BLaER1 (cell line): ENCODE data around the gene KIRREL3.

Experiments used
- H3K27ac ChIP-seq: shearing (Covaris generic); formaldehyde crosslinking; 2 replicates; pipeline ENCODE4 v1.8.1; 2022
- H3K27me3 ChIP-seq: shearing (Covaris generic); formaldehyde crosslinking; 2 replicates; pipeline ENCODE4 v1.8.1; 2022
- H3K36me3 ChIP-seq: shearing (Covaris generic); formaldehyde crosslinking; 2 replicates; pipeline ENCODE4 v1.8.1; 2022
- H3K4me1 ChIP-seq: shearing (Covaris generic); formaldehyde crosslinking; 2 replicates; pipeline ENCODE4 v1.8.1; 2022
- H3K4me2 ChIP-seq: shearing (Covaris generic); formaldehyde crosslinking; 2 replicates; pipeline ENCODE4 v1.8.1; 2022
- H3K4me3 ChIP-seq: shearing (Covaris generic); formaldehyde crosslinking; 2 replicates; pipeline ENCODE4 v1.8.1; 2022
- H3K9ac ChIP-seq: shearing (Covaris generic); formaldehyde crosslinking; 2 replicates; pipeline ENCODE4 v1.8.1; 2022
- H3K9me3 ChIP-seq: shearing (Covaris generic); formaldehyde crosslinking; 2 replicates; pipeline ENCODE4 v1.8.1; 2022
- H4K20me1 ChIP-seq: shearing (Covaris generic); formaldehyde crosslinking; 2 replicates; pipeline ENCODE4 v1.8.1; 2022
- Cebpa-rat ChIP-seq: shearing (Covaris generic); IDR thresholded peaks from 2 replicates; pipeline ENCODE4 v1.8.1; 2022

The KIRREL3 gene

DNA sequence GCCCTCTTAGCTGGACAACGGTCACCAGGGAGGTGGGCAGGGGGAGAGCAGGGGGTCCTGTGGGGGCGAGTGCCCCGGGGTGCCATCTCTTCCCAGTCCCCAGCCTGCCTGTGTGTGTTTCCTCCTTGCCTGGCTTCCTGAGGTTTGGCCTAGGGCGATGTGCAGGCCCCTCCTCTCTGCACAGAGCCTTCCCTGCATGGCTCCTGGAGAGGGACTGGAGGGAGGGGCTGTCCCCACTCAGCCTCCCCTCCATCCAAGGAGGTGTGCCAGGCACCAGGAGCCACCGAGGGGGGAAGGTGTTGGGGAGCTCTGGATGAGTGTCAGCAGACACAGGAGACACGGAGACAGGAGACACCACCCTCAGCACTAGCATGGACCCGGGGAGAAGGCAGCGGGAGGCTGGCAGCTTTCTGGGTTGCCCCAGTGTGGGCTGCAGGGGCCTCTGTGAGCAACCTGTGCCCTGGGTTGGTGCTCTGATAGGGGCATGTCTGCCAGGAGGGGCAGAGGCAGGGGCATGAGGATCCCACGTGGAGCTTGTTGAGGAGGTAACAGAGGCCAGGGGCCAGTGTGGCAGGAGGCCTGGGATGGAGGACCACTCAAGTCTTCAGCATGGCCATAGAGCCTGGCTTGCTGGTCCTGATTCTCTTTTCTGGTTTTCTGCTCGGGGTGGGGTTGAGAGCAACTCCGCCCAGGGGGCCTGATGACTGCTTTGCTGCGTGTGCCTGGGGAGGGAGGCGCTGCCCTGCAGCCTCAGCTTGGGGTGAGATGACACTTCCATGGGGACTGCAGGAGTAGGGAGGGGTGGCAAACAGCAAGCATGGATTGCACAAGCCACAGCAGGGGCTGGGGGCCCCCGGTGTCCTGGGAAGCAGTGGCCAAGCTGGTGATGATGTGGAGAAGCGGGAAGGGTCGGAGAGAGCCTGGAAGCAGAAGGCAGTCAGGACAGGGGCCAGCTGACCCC, 566.3 kb downstream of the KIRREL3 start:
- peak overlapping the region; percentile 34 for H3K4me3 ChIP-seq
- no peaks in the 10 kb centered on the region for H4K20me1 ChIP-seq
- peak overlapping the region; percentile 97 for H3K4me2 ChIP-seq

DNA sequence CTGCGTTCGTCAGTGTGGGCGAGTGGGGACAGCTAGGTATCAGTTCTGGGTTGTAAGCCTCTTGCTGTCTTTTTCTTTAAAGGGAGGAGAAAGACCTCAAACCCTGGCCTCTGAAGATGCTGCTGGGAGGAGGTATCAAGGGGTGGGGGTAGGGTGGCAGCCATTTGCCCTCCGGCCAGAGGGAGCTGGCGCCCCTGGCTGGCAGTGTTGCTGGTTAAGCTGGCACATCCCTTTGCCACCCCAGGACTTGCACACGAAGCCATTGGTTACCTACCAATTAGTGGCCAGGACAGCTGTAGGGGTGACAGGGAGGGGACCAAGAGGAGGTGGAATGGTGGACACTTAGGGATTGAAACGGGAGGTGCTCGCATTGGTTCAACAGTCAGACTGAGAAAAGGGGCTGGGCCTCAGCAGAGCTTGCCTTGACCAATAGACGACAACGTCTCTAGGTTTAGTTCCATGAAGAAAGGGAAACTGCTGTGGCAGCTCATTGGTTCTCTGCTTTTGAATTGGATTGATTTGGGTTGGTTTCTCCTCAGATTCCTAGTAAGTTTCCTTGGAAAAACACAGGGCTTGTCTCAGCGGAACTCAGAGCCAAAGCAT, 567.2 kb downstream of the KIRREL3 start:
- no peaks in the 10 kb centered on the region for H3K9me3 ChIP-seq
- H4K20me1 ChIP-seq: no peaks in the 10 kb centered on the region
- TF ChIP-seq Cebpa-rat: no peak
- H3K4me1 ChIP-seq: peaks cover 95% of the 10 kb centered on the region
- no peak overlapping the region for H3K4me3 ChIP-seq
- H3K27me3 ChIP-seq: no peaks in the 10 kb centered on the region
- H3K9ac ChIP-seq: 0 out of 2 replicates have a peak overlapping the region, but pooled peaks have one; percentile 71
- peak overlapping the region; percentile 81 for H3K27ac ChIP-seq
- H3K36me3 ChIP-seq: no peaks in the 10 kb centered on the region
- peak overlapping the region; percentile 97 for H3K4me2 ChIP-seq

More for the DNA sequence above, 566.3 kb downstream of the KIRREL3 start:
- H3K9me3 ChIP-seq: no peaks in the 10 kb centered on the region
- no peak for TF ChIP-seq Cebpa-rat
- H3K36me3 ChIP-seq: no peaks in the 10 kb centered on the region
- peak overlapping the region; percentile 81 for H3K27ac ChIP-seq
- H3K27me3 ChIP-seq: no peaks in the 10 kb centered on the region
- H3K9ac ChIP-seq: peak overlapping the region; percentile 71
- H3K4me1 ChIP-seq: peaks cover 95% of the 10 kb centered on the region

DNA sequence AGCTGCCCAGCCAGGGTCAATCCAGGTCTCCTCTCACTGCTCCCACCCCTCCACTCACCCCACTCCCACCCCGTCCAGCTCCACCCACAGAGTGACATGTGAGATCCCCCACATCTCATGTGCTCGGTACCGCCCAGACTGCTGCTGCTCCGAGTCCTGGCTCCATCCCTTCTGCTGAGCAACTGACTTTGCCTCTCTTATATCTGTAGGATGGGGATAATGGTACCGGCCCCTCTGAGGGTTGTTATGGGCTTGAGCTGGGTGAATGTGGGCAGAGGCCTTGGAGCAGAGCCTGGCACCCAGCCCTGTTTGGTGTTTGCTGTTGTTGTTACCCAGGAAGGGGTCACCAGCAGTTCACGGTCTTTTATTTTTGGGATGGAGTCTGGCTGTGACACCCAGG, 568.0 kb downstream of the KIRREL3 start:
- no peaks in the 10 kb centered on the region for H3K27me3 ChIP-seq
- peak overlapping the region; percentile 76; the same call in 1 of the 2 replicates for H3K27ac ChIP-seq

DNA sequence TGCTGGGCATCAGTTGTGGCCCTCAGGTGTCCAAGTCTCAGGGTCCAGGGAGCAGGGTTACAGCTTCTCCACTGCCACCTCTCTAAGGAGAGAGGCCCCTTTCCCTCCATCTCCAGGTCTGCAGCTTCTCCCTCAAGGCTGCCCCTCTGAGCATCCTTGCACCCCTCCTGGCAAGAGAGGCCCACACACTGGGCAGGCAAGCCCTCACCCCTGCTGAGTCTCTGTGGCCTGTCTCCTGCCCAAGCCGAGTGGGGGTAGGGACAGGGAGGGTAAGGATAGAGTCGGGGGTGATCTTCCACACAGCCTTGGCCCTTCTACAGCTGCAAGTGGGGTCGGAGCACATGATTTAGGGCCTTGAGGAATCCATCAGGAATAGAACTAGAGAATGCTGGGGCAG, 568.5 kb downstream of the KIRREL3 start:
- Histone ChIP-seq H3K4me3 (no peak overlapping the region), H3K4me1 (peaks cover 98% of the 10 kb centered on the region), H3K4me2 (peak overlapping the region; percentile 70), H3K27ac (peak overlapping the region; percentile 76), H3K9me3 (no peaks in the 10 kb centered on the region), H3K36me3 (no peaks in the 10 kb centered on the region), H3K9ac (0 out of 2 replicates have a peak overlapping the region, but pooled peaks have one; percentile 43), H4K20me1 (no peaks in the 10 kb centered on the region), H3K27me3 (no peaks in the 10 kb centered on the region)
- no peak for TF ChIP-seq Cebpa-rat

More for the DNA sequence above, 568.0 kb downstream of the KIRREL3 start:
- Histone ChIP-seq H3K4me3 (no peak overlapping the region), H4K20me1 (no peaks in the 10 kb centered on the region), H3K4me1 (peaks cover 95% of the 10 kb centered on the region), H3K4me2 (0 out of 2 replicates have a peak overlapping the region, but pooled peaks have one; percentile 14), H3K9me3 (no peaks in the 10 kb centered on the region), H3K9ac (0 out of 2 replicates have a peak overlapping the region, but pooled peaks have one; percentile 43), H3K36me3 (no peaks in the 10 kb centered on the region)
- TF ChIP-seq Cebpa-rat: no peak

DNA sequence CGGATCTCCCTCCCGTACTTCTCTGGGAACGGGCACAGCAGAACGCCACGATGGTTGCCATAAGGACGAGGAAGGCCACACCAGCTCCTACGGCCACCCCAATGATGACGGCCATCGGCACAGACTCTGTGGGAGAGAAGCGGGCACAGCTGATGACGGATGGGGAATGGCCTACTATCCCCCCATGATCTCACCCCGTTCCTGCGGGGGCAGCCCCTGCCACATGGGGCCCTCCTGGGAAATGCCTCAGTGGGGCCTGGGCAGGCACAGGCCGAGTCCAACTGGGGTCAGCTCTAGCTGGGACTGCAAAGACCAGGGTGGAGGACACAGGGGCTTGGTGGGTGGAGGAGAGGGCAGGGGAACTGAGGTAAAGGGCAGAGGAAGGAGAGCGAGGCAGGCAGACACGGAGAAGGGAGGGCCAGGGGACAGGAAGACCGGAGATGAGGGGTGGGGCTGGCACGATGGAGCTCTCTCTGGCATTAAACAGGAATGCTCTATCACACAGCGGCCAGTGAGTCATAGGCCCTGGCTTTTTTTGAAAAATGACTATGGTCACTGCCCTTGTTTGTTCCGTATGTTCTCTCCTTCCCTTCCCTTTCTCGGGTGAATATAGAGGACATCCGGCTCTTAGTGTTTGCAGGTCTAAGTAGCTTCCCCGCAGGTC, 569.0 kb downstream of the KIRREL3 start:
- Histone ChIP-seq H3K4me2 (peak overlapping the region; percentile 70), H3K9ac (peak overlapping the region; percentile 43; the same call in 1 of the 2 replicates), H3K36me3 (no peaks in the 10 kb centered on the region), H3K27me3 (no peaks in the 10 kb centered on the region), H4K20me1 (no peaks in the 10 kb centered on the region), H3K27ac (peak overlapping the region; percentile 76), H3K4me3 (no peak overlapping the region), H3K9me3 (no peaks in the 10 kb centered on the region), H3K4me1 (peaks cover 100% of the 10 kb centered on the region)
- TF ChIP-seq Cebpa-rat: no peak

DNA sequence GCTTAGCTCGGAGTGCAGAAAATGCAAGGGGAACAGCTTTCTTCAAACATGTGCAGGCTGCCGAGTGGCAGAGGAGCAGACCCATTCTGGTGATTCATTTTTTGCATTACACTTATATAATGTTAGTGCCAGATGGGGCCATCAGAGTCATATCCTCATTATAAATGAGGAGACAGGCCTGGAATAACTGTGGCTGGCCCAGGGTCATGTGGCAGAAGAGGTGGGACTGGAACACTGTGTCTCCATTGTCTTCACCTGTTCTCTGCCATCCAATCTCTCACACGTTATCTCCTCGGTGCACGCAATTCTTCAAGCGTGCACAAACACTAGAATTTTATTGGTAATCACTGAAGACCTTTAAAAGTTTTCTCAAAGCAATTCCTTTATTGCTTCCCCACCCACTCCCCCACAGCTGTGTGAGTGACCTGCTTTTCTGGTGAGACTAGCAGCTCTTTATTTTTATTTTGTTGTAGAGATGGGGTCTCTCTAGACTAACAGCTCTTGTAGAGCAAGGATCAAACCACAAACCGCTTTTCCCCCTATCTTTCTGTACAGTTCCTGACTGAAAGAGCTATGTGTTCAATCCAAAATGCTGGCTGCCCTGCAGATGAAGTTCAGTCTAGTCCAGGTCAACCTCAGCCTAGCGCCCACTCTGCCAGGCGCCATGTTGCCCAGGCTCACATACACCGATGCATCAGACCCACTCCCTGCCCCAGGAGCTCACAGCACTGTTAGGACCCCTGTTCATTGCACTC, 569.8 kb downstream of the KIRREL3 start:
- no peak overlapping the region for H3K4me3 ChIP-seq
- peaks cover 100% of the 10 kb centered on the region for H3K4me1 ChIP-seq
- peak overlapping the region; percentile 76 for H3K27ac ChIP-seq
- H3K36me3 ChIP-seq: no peaks in the 10 kb centered on the region
- peak overlapping the region; percentile 70 for H3K4me2 ChIP-seq
- no peaks in the 10 kb centered on the region for H3K27me3 ChIP-seq
- no peaks in the 10 kb centered on the region for H3K9me3 ChIP-seq
- no peak for TF ChIP-seq Cebpa-rat
- no peaks in the 10 kb centered on the region for H4K20me1 ChIP-seq
- peak overlapping the region; percentile 43 for H3K9ac ChIP-seq

DNA sequence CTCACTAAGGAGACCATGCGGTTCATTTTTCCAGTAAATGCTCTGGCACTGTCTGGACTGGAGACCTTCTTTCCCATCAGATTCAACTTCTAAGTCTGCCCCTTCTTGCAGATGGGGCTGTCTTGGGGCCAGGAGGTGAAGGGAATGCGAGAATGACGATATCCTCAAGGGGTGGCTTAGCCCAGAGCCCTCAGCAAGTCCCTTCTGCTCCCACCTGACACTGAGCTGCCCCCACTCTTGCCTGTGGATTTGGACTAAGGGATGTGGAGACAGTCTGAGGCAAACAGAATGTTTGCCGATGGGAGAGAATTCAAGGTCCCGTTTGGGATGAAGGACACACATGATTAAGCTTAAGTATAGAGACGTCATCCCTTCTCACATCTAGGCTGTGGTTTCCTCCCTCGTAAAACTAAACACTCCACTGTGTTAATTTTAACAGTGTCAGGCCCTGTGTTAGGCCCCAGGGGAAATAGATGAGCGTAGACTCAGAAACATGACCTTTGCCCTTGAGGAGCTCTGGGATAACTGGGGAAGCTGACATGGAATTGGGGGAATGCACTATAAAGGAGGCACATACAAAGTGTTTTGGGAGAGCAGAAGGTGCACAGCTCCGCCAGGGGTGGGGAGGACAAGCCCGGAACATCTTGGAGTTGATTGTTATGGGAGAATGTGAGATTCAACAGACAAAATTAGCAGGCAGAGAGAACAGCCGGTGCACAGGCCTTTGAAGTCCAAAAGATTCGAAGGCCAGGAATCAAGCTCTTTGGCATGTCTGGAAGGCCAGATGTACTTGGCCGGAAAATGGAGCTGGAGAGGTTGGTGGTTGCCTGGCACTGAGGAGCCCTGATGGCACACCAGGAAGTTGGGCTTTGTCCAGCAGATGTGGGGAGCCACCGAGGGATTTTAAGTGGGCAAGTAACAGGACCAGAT, 573.5 kb downstream of the KIRREL3 start:
- Histone ChIP-seq H4K20me1 (no peaks in the 10 kb centered on the region), H3K4me1 (peaks cover 100% of the 10 kb centered on the region), H3K27me3 (no peaks in the 10 kb centered on the region), H3K4me2 (peak overlapping the region; percentile 86), H3K9ac (peak overlapping the region; percentile 67), H3K9me3 (no peaks in the 10 kb centered on the region), H3K27ac (peak overlapping the region; percentile 85), H3K36me3 (no peaks in the 10 kb centered on the region), H3K4me3 (peak overlapping the region; percentile 20; the same call in 1 of the 2 replicates)
- no peak for TF ChIP-seq Cebpa-rat

DNA sequence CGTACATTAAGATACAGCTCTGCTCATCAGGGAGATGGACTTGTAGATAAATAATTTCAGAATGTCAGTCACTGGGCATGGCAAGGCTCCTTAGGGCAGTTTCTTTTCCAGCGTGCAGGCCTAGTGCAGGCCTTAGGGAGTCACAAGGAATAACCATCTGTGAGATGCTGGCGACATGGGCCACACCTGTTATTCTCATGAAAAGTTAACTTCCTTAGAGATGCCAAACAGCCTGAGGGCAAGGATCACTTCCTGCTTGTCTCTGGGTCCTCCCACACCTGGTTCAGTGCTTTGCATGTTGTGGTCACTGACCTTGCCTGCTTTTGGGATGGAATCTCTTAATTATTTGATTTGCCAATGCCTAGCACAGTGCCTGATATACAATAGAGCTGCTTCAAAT, 574.5 kb downstream of the KIRREL3 start:
- Histone ChIP-seq H3K4me2 (peak overlapping the region; percentile 86), H3K36me3 (no peaks in the 10 kb centered on the region), H3K4me3 (no peak overlapping the region), H3K27me3 (no peaks in the 10 kb centered on the region), H3K9ac (no peak overlapping the region), H4K20me1 (no peaks in the 10 kb centered on the region), H3K4me1 (peaks cover 100% of the 10 kb centered on the region), H3K27ac (peak overlapping the region; percentile 85), H3K9me3 (no peaks in the 10 kb centered on the region)
- no peak for TF ChIP-seq Cebpa-rat
